ENCODE results near the gene ALG14. TPM values are rescaled to one million over a fixed set of nuclear protein-coding genes. Genes with fewer than 3 reads are reported as not detected.

Gene ALG14
- polyA plus RNA-seq, 1 of the 3 experiments (the other 2 are of a cell fraction) = 2.5 TPM

GRCh38 chr1:95108792-95109191, 36.0 kb upstream of the ALG14 start:
- CTCF ChIA-PET = no interaction called here
- Histone ChIP-seq H4K20me1 (ENCODE audit: insufficient read depth) (no peaks in the 10 kb centered on the region), H3K27me3 (ENCODE audit: insufficient read depth) (no peaks in the 10 kb centered on the region)

GRCh38 chr1:95098196-95098595, 25.4 kb upstream of the ALG14 start:
- no peaks in the 10 kb centered on the region for H3F3A ChIP-seq (replicated peaks; ENCODE audit: insufficient read depth)
- H3K27ac ChIP-seq (ENCODE audit: low read depth in 2 of 2, low read length in 1 of 2) = no peak overlapping the region
- CTCF ChIA-PET = no interaction called here
- H3K9me3 ChIP-seq = no peaks in the 10 kb centered on the region
- no peaks in the 10 kb centered on the region for H3K36me3 ChIP-seq (replicated peaks in 1 of 2; ENCODE audit: control insufficient read depth in 1 of 2, insufficient read depth in 2 of 2, low read length in 1 of 2)
- 74% methylated on average over 4 of the region's 4 CpGs for whole genome bisulfite sequencing (ENCODE audit: low lambda C conversion rate)
- no peak overlapping the region for H3K4me3 ChIP-seq (ENCODE audit: low read depth in 2 of 2, low read length in 1 of 2)
- no peak overlapping the region for H3K4me2 ChIP-seq
- H2AFZ ChIP-seq (ENCODE audit: low read depth) = no peak overlapping the region
- TF ChIP-seq ELF1 (IDR thresholded peaks at IDR 0.05) (no peak), FOXJ3 (CRISPR knock-in tag; IDR thresholded peaks at IDR 0.05) (no peak), YY1 (IDR thresholded peaks at IDR 0.05; ENCODE audit: low read depth) (no peak), PBX3 (IDR thresholded peaks at IDR 0.05) (no peak), RXRA (IDR thresholded peaks at IDR 0.05; ENCODE audit: borderline replicate concordance, low read depth) (no peak), NFIC (IDR thresholded peaks at IDR 0.05; ENCODE audit: borderline replicate concordance) (no peak), SMC3 (IDR thresholded peaks at IDR 0.05; ENCODE audit: low read depth, low read length) (no peak), REST (IDR thresholded peaks at IDR 0.05; ENCODE audit: low read depth, low read length) (no peak), SIN3A (IDR thresholded peaks at IDR 0.05; ENCODE audit: borderline replicate concordance, low read depth, low read length) (no peak)
- H3K4me1 ChIP-seq (ENCODE audit: control insufficient read depth in 1 of 2, insufficient read depth in 2 of 2, low read depth in 1 of 2, low read length in 1 of 2) = no peaks in the 10 kb centered on the region
- H3K27me3 ChIP-seq (ENCODE audit: insufficient read depth) = peaks cover 10% of the 10 kb centered on the region; the same call in 1 of the 2 replicates
- no peaks in the 10 kb centered on the region for H3K9me2 ChIP-seq
- no peak for DNase-seq
- H3K79me2 ChIP-seq (ENCODE audit: insufficient read depth) = no peaks in the 10 kb centered on the region
- H3K9ac ChIP-seq = no peak overlapping the region
- POLR2A ChIA-PET = no interaction called here
- no peaks in the 10 kb centered on the region for H4K20me1 ChIP-seq (ENCODE audit: insufficient read depth)

More at GRCh38 chr1:95108792-95109191, 36.0 kb upstream of the ALG14 start:
- no peak overlapping the region for H2AFZ ChIP-seq (ENCODE audit: low read depth)
- H3K9me2 ChIP-seq = no peaks in the 10 kb centered on the region
- H3K4me3 ChIP-seq (ENCODE audit: low read depth in 2 of 2, low read length in 1 of 2) = no peak overlapping the region
- H3K9ac ChIP-seq = no peak overlapping the region
- H3K79me2 ChIP-seq (ENCODE audit: insufficient read depth) = no peaks in the 10 kb centered on the region
- TF ChIP-seq FOXJ3 (CRISPR knock-in tag; IDR thresholded peaks at IDR 0.05) (no peak), PBX3 (IDR thresholded peaks at IDR 0.05) (no peak), TCF12 (IDR thresholded peaks at IDR 0.05) (no peak), YY1 (IDR thresholded peaks at IDR 0.05; ENCODE audit: low read depth) (no peak)
- no peak overlapping the region for H3K4me2 ChIP-seq
- no peak overlapping the region for H3K27ac ChIP-seq (ENCODE audit: low read depth in 2 of 2, low read length in 1 of 2)
- no peaks in the 10 kb centered on the region for H3K9me3 ChIP-seq
- H3K4me1 ChIP-seq (ENCODE audit: control insufficient read depth in 1 of 2, insufficient read depth in 2 of 2, low read depth in 1 of 2, low read length in 1 of 2) = no peaks in the 10 kb centered on the region
- no peak for DNase-seq
- H3F3A ChIP-seq (replicated peaks; ENCODE audit: insufficient read depth) = no peaks in the 10 kb centered on the region
- WGBS (ENCODE audit: low lambda C conversion rate) = 82% methylated on average over 2 of the region's 2 CpGs
- H3K36me3 ChIP-seq (replicated peaks in 1 of 2; ENCODE audit: control insufficient read depth in 1 of 2, insufficient read depth in 2 of 2, low read length in 1 of 2) = no peaks in the 10 kb centered on the region
- POLR2A ChIA-PET = no interaction called here

All from SK-N-SH (cell line).